Mesenchymal stem cell (in vitro differentiated cells and primary cell): ENCODE data around the gene MGAT4B.

Experiments used
- DNase-seq: peaks from one replicate; pipeline ENCODE4 v3.0.0-alpha.2; 2013
- H2AFZ ChIP-seq: one replicate; pipeline ENCODE4 v1.6.1; 2013; ENCODE audit warnings: low read depth, mild to moderate bottlenecking, control low read depth, inconsistent platforms, low read length, moderate library complexity
- H2AK5ac ChIP-seq: 2 replicates; pipeline ENCODE4 v1.6.1; 2013; ENCODE audit warnings: low read length, moderate library complexity, mild to moderate bottlenecking, inconsistent platforms; ENCODE audit not compliant: severe bottlenecking
- H2BK120ac ChIP-seq: one replicate; pipeline ENCODE4 v1.6.1; 2013; ENCODE audit warnings: low read depth, mild to moderate bottlenecking, inconsistent platforms, low read length, moderate library complexity
- H2BK12ac ChIP-seq, 2 experiments: one replicate each; pipeline ENCODE4 v1.6.1; 2013; ENCODE audit warnings: inconsistent platforms in 2 of 2, low read length in 2 of 2, mild to moderate bottlenecking in 2 of 2, moderate library complexity in 2 of 2, control low read depth in 1 of 2
- H2BK15ac ChIP-seq: one replicate; pipeline ENCODE4 v1.6.1; 2013; ENCODE audit warnings: mild to moderate bottlenecking, low read depth, inconsistent platforms; ENCODE audit not compliant: poor library complexity, severe bottlenecking
- H2BK5ac ChIP-seq: 2 replicates; pipeline ENCODE4 v1.6.1; 2013; ENCODE audit warnings: low read depth, mild to moderate bottlenecking, low read length, control low read depth, inconsistent platforms; ENCODE audit not compliant: poor library complexity, severe bottlenecking
- H3K14ac ChIP-seq, 2 experiments: one replicate each; pipeline ENCODE4 v1.6.1; 2013; ENCODE audit warnings: inconsistent platforms in 2 of 2, low read length in 2 of 2, control low read depth in 1 of 2, mild to moderate bottlenecking in 1 of 2, moderate library complexity in 1 of 2
- H3K18ac ChIP-seq, 2 experiments: one replicate each; pipeline ENCODE4 v1.6.1; 2013; ENCODE audit warnings: inconsistent platforms in 2 of 2, low read length in 2 of 2, control low read depth in 1 of 2, low read depth in 1 of 2, mild to moderate bottlenecking in 1 of 2
- H3K23ac ChIP-seq, 2 experiments: one replicate each; pipeline ENCODE4 v1.6.1; 2013; ENCODE audit warnings: inconsistent platforms in 2 of 2, low read length in 2 of 2, mild to moderate bottlenecking in 2 of 2, moderate library complexity in 2 of 2, control low read depth in 1 of 2
- H3K27ac ChIP-seq: 2 replicates; pipeline ENCODE4 v1.5.1; 2013; ENCODE audit warnings: mild to moderate bottlenecking, moderate library complexity, low read length, control low read depth, inconsistent platforms; ENCODE audit not compliant: poor library complexity, severe bottlenecking
- H3K27me3 ChIP-seq, 2 experiments: 2 replicates each; pipeline versions ENCODE4 v1.6.1 to v1.7.0; 2013; ENCODE audit warnings: low read length in 2 of 2, mild to moderate bottlenecking in 2 of 2, moderate library complexity in 2 of 2, control low read depth in 1 of 2, inconsistent platforms in 1 of 2; ENCODE audit not compliant: control insufficient read depth in 1 of 2, insufficient read depth in 1 of 2
- H3K36me3 ChIP-seq, 2 experiments: 2 replicates each; pipeline versions ENCODE4 v1.6.1 to v1.7.0; 2013; ENCODE audit warnings: low read length in 2 of 2, control low read depth in 1 of 2, inconsistent platforms in 1 of 2, low read depth in 1 of 2, mild to moderate bottlenecking in 1 of 2; ENCODE audit not compliant: insufficient read depth in 2 of 2, control insufficient read depth in 1 of 2
- H3K4ac ChIP-seq, 2 experiments: one replicate each; pipeline ENCODE4 v1.6.1; 2013; ENCODE audit warnings: inconsistent platforms in 2 of 2, low read length in 2 of 2, mild to moderate bottlenecking in 2 of 2, moderate library complexity in 2 of 2, control low read depth in 1 of 2, low read depth in 1 of 2
- H3K4me1 ChIP-seq: 2 replicates; pipeline ENCODE4 v1.6.1; 2013; ENCODE audit warnings: low read depth, low read length, control low read depth; ENCODE audit not compliant: control insufficient read depth, insufficient read depth
- H3K4me2 ChIP-seq: 2 replicates; pipeline ENCODE4 v1.6.1; 2013; ENCODE audit warnings: low read length, mild to moderate bottlenecking, inconsistent platforms; ENCODE audit not compliant: poor library complexity, severe bottlenecking
- H3K4me3 ChIP-seq, 2 experiments: 2 replicates each; pipeline versions ENCODE4 v1.5.1 to v1.7.0; 2013; ENCODE audit warnings: low read length in 2 of 2, mild to moderate bottlenecking in 2 of 2, control low read depth in 1 of 2, low read depth in 1 of 2; ENCODE audit not compliant: insufficient read depth in 1 of 2
- H3K79me1 ChIP-seq: replicated peaks from 2 replicates; pipeline ENCODE4 v1.6.1; 2013; ENCODE audit warnings: mild to moderate bottlenecking, control low read depth, low read length, inconsistent platforms; ENCODE audit not compliant: poor library complexity, severe bottlenecking
- H3K9ac ChIP-seq: 2 replicates; pipeline ENCODE4 v1.7.0; 2013; ENCODE audit warnings: mild to moderate bottlenecking, low read length, moderate library complexity
- H3K9me3 ChIP-seq: 2 replicates; pipeline ENCODE4 v1.7.0; 2013; ENCODE audit warnings: mild to moderate bottlenecking, low read length; ENCODE audit not compliant: control insufficient read depth
- H4K8ac ChIP-seq: one replicate; pipeline ENCODE4 v1.6.1; 2013; ENCODE audit warnings: inconsistent platforms, mild to moderate bottlenecking, low read length, moderate library complexity
- H4K91ac ChIP-seq: one replicate; pipeline ENCODE4 v1.6.1; 2013; ENCODE audit warnings: mild to moderate bottlenecking, low read length, inconsistent platforms
- WGBS: methylation state at CpG from one replicate; pipeline ENCODE4 v1.1.7; 2013; ENCODE audit warnings: mixed read lengths; 5-methylcytosine and 5-hydroxymethylcytosine counted together

MGAT4B gene

GRCh38 chr5:179798771-179799643 lies 7.7 kb downstream of the MGAT4B start:
- Histone ChIP-seq H4K8ac (no peak overlapping the region), H3K4me2 (no peak overlapping the region), H3K18ac (no peak overlapping the region), H3K27ac (no peak overlapping the region), H2BK120ac (no peak overlapping the region), H3K4me3 (no peak overlapping the region), H3K36me3 (peaks cover 51 to 67% of the 10 kb centered on the region in 2 experiments), H3K4ac (no peak overlapping the region), H3K79me1 (peaks cover 30% of the 10 kb centered on the region), H2BK5ac (no peak overlapping the region), H4K91ac (no peak overlapping the region), H3K23ac (no peak overlapping the region), H2BK12ac (no peak overlapping the region), H3K9me3 (no peaks in the 10 kb centered on the region), H3K14ac (no peak overlapping the region), H2AK5ac (no peak overlapping the region), H2BK15ac (no peak overlapping the region), H3K27me3 (no peaks in the 10 kb centered on the region), H2AFZ (no peak overlapping the region), H3K4me1 (peaks cover 41% of the 10 kb centered on the region), H3K9ac (no peak overlapping the region)
- DNase-seq, result no peak
- 97% methylated on average over 36 of the region's 36 CpGs for WGBS

GRCh38 chr5:179798144-179798770 lies 8.4 kb downstream of the MGAT4B start:
- Histone ChIP-seq H3K4me2 (no peak overlapping the region), H3K36me3 (peaks cover 51 to 64% of the 10 kb centered on the region in 2 experiments), H4K8ac (no peak overlapping the region), H3K14ac (no peak overlapping the region), H3K9ac (no peak overlapping the region), H3K4ac (no peak overlapping the region), H2BK15ac (no peak overlapping the region), H3K27me3 (no peaks in the 10 kb centered on the region), H2AFZ (no peak overlapping the region), H3K27ac (no peak overlapping the region), H2AK5ac (no peak overlapping the region), H2BK5ac (no peak overlapping the region), H4K91ac (no peak overlapping the region), H2BK12ac (no peak overlapping the region), H3K79me1 (peaks cover 30% of the 10 kb centered on the region), H2BK120ac (no peak overlapping the region), H3K4me3 (no peak overlapping the region), H3K4me1 (peaks cover 41% of the 10 kb centered on the region), H3K9me3 (no peaks in the 10 kb centered on the region), H3K23ac (no peak overlapping the region), H3K18ac (no peak overlapping the region)
- DNase-seq, result no peak
- 99% methylated on average over 17 of the region's 23 CpGs for WGBS

- WGBS, result 98% methylated on average over 29 of the region's 30 CpGs
- no peak overlapping the region for H4K91ac ChIP-seq
These were observed 8.9 kb downstream of the MGAT4B start for GRCh38 chr5:179797741-179798140.

GRCh38 chr5:179796877-179797608 lies 9.6 kb downstream of the MGAT4B start:
- WGBS, result 94% methylated on average over 19 of the region's 21 CpGs
- no peak for DNase-seq
- peaks cover 28% of the 10 kb centered on the region for H3K79me1 ChIP-seq
- H4K8ac ChIP-seq, result peak overlapping the region; percentile 71
- no peak overlapping the region for H3K14ac ChIP-seq
- H2AK5ac ChIP-seq, result no peak overlapping the region
- H2AFZ ChIP-seq, result no peak overlapping the region
- no peak overlapping the region for H3K4ac ChIP-seq
- peak overlapping the region in 1 of 2 experiments; percentile 70 for H3K4me3 ChIP-seq
- peak overlapping the region; percentile 24 to 40 for H3K18ac ChIP-seq
- no peaks in the 10 kb centered on the region for H3K9me3 ChIP-seq
- peaks cover 49 to 58% of the 10 kb centered on the region in 2 experiments for H3K36me3 ChIP-seq
- H3K4me1 ChIP-seq, result peaks cover 35% of the 10 kb centered on the region
- peak overlapping the region; percentile 94 for H3K4me2 ChIP-seq
- no peak overlapping the region for H2BK12ac ChIP-seq
- H3K27me3 ChIP-seq, result no peaks in the 10 kb centered on the region
- no peak overlapping the region for H3K23ac ChIP-seq
- H4K91ac ChIP-seq, result no peak overlapping the region
- H3K27ac ChIP-seq, result no peak overlapping the region
- peak overlapping the region; percentile 83 for H3K9ac ChIP-seq
- H2BK15ac ChIP-seq, result no peak overlapping the region
- H2BK120ac ChIP-seq, result no peak overlapping the region
- no peak overlapping the region for H2BK5ac ChIP-seq

More at GRCh38 chr5:179797741-179798140, 8.9 kb downstream of the MGAT4B start:
- Histone ChIP-seq H3K18ac (no peak overlapping the region), H2AK5ac (no peak overlapping the region), H3K4me1 (peaks cover 38% of the 10 kb centered on the region), H3K79me1 (peaks cover 28% of the 10 kb centered on the region), H2BK120ac (no peak overlapping the region), H2BK15ac (no peak overlapping the region), H3K14ac (no peak overlapping the region), H3K4me3 (no peak overlapping the region), H2BK12ac (no peak overlapping the region), H2AFZ (no peak overlapping the region), H4K8ac (no peak overlapping the region), H3K4ac (no peak overlapping the region), H3K27ac (no peak overlapping the region), H3K36me3 (peaks cover 51 to 62% of the 10 kb centered on the region in 2 experiments), H3K9ac (no peak overlapping the region), H2BK5ac (no peak overlapping the region), H3K9me3 (no peaks in the 10 kb centered on the region), H3K4me2 (no peak overlapping the region), H3K27me3 (no peaks in the 10 kb centered on the region), H3K23ac (no peak overlapping the region)
- no peak for DNase-seq
